ENCODE data around the gene CCDC6.
"Not testable (repeated sequence)": the region's sequence is repeated elsewhere in the genome, so short reads cannot be mapped to it uniquely, and the experiment has no call there.

DNA sequence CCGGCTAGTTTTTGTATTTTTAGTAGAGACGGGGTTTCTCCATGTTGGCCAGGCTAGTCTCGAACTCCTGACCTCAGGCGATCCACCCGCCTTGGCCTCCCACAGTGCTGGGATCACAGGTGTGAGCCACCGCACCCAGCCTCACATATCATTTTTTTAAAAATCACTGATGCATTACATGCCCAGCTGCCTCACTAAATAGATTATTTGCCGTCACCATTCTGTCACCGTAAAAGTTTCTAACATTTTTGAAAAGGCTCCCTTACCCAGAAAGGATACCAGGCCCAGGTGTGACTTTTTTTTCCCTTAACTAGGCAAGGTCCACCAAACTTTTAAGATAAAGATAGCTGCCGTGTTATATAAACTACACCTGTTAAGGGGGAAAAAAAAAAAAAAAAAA is 30.1 kb downstream of the CCDC6 start:
- not testable (repeated sequence) for TF ChIP-seq CTCF, POLR2A (IDR thresholded peaks at IDR 0.05)

Measured in lower leg skin (tissue), 3 donors.